LNCaP clone FGC (cell line): ENCODE results near the gene RAP2B.
"Not testable (repeated sequence)": the region's sequence is repeated elsewhere in the genome, so short reads cannot be mapped to it uniquely, and the experiment has no call there.

Experiments
- DNase-seq: peaks from one replicate; pipeline ENCODE4 v3.0.0-alpha.2; 2011; ENCODE audit warnings: low read depth
- H3K4me3 ChIP-seq: 2 replicates; pipeline ENCODE4 v1.5.1; 2011; ENCODE audit warnings: mild to moderate bottlenecking, low read depth, low read length, control low read depth
- TF ChIP-seq, protein P1 (sequence below): IDR thresholded peaks from 2 replicates; pipeline ENCODE4 v1.5.1; 2012; ENCODE audit warnings: mild to moderate bottlenecking; ENCODE audit not compliant: control insufficient read depth, insufficient read depth; ENCODE audit errors: extremely low read depth

Gene RAP2B

DNA sequence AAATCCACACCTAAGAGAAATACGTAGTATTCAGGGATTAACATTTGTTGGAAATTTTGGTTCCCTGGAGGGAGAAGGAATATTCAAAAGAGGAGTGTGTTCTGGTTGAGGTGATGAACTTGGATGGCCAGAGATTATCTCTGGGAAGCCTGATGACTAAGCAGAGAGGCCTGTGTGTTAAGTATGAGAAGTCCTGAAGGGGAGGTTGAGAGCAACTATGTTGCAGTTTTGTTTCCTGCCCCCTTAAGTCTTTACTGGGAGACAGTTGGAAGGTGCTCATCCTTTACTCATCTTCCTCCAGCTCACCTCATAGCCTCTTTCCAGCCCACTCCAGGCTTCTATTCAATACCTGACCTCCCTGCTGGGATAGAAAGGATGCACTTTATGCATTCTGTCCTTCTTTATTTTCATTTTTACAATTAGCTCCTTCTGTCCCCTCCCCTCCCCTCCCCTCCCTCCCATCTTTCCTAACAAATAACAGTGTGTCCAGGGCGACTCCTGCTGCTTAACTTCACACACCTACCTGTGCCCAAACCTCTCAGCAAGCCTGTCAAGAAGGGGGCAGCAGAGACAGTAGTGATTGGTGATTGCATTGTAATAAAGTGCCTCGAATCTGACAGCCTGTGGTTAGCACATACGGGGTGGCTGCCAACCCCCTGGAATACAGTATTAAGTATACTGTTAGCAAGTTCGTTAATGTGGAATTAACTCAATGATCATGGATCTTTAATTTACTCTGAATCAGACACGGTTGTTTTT lies 11.9 kb downstream of the RAP2B start:
- no peak overlapping the region for H3K4me3 ChIP-seq
- TF ChIP-seq, protein P1, sequence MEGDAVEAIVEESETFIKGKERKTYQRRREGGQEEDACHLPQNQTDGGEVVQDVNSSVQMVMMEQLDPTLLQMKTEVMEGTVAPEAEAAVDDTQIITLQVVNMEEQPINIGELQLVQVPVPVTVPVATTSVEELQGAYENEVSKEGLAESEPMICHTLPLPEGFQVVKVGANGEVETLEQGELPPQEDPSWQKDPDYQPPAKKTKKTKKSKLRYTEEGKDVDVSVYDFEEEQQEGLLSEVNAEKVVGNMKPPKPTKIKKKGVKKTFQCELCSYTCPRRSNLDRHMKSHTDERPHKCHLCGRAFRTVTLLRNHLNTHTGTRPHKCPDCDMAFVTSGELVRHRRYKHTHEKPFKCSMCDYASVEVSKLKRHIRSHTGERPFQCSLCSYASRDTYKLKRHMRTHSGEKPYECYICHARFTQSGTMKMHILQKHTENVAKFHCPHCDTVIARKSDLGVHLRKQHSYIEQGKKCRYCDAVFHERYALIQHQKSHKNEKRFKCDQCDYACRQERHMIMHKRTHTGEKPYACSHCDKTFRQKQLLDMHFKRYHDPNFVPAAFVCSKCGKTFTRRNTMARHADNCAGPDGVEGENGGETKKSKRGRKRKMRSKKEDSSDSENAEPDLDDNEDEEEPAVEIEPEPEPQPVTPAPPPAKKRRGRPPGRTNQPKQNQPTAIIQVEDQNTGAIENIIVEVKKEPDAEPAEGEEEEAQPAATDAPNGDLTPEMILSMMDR = no peak; the same call in 1 of the 2 replicates
- DNase-seq = no peak

DNA sequence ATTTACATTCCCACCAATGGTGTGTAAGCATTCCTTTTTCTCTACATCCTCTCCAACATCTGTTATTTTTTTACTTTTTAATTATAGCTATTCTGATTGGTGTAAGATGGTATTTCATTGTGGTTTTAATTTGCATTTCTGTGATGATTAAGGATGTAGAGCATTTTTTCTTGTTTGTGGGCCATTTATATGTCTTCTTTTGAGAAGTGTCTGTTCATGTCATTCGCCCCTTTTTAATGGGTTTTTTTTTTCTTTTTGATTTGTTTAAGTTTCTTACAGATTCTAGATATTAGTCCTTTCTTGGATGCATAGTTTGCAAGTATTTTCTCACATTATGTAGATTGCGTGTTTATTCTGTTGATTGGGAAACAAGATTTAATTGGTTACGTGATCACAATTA lies 14.2 kb downstream of the RAP2B start:
- no peak for DNase-seq
- no peak overlapping the region for H3K4me3 ChIP-seq
- TF ChIP-seq, protein P1 = no peak

DNA sequence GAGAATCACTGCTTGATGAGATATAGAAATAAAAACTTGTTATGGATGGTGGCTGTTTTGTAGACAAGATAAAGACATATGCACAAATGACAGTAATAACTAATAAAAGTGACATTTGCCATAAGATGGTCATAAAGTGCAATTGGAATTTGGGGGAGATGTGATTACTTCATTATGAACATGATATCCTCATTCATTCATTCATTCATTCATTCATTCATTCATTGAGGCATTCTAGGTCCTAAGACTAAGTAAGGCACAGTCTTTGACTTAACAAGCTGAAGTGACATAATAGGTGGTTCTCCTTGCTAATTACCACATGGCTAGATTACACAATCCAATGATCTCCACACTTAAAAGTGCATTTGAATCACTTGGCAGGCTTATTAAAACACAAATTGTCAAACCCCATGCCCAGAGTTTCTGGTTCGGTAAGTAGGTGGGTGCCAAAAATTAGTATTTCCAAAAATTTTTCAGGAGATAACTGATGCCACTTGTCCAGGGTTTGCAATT lies 18.9 kb downstream of the RAP2B start:
- no peak for DNase-seq
- TF ChIP-seq, protein P1 = no peak
- H3K4me3 ChIP-seq = no peak overlapping the region

DNA sequence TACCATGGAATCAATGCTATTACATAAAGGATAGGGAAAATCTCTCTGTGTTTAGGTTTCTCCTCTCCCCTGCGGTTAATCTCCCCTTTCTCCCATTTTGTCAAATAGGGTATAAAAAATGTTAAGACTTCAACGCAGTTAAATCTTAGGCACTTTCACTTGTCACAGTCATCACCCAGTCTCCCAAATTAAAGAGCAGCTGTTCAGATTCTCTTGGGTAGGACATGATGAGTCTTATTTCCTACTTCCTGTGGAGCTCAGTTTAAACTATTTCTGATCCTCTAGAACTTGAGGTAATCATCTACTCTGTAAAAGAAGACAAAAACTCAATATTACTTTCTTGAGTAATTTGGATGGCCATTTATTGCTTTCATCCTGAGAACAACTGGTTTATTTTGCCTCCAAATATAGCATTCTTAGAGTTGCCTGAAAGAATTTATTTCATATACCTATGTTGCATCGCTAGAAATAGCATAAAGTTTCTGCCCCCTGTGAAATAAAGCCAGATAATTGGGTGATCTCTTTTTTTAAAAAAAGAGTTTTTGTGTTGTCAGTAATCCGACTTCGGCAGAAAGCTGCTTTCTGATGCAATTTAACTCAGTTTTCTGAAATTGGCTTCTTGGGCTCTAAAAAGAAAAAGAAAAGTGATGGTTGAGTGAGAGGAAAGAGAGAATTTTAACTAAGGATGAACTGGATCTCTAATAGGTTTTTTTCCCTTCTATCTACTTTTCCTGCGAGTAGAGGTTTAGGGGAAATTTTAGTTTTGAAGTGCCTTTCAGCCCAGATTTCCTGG lies 20.7 kb downstream of the RAP2B start:
- TF ChIP-seq, protein P1 = no peak

DNA sequence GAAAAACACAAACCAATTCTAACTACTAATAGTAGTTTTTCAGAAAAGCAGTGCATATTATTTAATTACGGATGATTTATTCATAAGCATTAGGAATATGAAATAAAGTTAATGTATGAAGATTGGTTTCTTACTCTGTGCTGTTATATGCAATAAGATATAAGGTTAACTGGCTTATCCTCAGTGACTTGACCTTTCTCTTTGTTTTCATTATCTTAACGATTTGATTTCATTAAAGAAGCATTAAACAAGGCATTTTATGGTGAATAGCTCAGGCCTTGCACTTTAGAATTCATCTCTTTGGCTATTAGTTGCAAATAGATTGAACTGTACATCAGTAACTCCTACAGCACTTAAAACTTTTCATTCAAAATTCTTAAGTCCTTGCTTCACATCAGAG lies 28.9 kb downstream of the RAP2B start:
- H3K4me3 ChIP-seq = no peak overlapping the region
- TF ChIP-seq, protein P1 = no peak
- DNase-seq = no peak

More for the DNA sequence above, 20.7 kb downstream of the RAP2B start:
- no peak for DNase-seq
- no peak overlapping the region for H3K4me3 ChIP-seq

DNA sequence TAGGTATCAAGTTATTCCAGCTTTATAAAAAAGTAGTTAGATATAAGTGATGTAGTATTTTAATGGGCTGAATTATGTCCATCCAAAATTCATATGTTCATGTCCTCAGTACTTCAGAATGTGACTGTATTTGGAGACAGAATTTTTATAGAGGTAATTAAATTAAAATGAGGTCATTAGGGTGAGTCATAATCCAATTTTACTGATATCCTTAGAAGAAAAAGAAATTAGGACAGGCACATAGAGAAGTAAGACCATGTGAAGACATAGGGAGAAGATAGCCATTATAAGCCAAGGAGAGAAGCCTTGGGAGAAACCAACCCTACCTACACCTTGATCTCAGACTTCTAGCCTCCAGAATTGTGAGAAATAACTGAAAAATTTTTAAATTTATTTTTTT lies 30.3 kb downstream of the RAP2B start:
- no peak overlapping the region for H3K4me3 ChIP-seq
- peak; percentile 7 for DNase-seq
- TF ChIP-seq, protein P1 = no peak

DNA sequence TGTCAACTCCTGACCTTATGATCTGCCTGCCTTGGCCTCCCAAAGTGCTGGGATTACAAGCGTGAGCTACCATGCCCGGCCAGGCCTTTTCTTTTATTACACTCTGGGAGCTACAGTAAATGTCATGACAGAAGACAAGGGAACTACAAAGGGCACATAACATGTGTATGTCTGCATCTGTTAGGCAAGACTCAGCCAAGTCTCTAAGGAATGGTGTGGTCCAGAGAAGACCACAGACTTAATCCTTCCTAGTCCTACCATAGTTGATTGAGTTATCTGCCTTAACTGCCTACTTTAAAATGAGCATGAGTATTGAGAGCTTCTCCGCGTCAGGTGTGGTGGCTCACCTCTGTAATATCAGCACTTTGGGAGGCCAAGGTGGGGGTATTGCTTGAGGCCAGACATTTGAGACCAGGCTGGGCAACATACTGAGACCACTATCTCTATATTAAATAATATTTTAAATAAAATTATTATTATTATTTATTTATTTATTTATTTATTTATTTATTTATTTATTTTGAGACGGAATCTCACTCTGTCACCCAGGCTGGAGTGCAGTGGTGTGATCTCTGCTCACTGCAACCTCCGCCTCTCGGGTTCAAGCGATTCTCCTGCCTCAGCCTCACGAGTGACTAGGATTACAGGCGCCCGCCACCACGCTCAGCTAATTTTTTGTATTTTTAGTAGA lies 31.9 kb downstream of the RAP2B start:
- not testable (repeated sequence) for DNase-seq, H3K4me3 ChIP-seq
